Measurements from ENCODE around the gene DHX30.

DHX30 gene

DNA sequence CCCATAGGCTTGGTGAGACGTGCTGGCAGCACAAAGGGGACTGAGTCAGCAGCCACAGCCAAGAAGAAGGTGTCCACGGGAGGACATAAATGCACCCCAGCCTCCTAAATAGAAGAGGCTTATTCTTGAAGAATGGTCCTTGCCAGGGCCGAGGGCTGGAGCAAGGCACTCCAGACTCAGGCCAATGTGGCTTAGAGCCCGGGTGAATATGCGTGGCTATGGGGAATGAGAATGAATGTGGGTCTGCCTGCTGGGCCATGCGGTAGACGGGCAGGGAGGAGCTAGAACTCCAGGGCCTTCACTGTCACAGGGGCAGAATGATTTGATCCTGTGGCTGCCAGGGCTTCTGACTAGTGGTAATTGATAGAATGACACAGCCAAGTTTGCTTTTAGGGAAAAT, 34.0 kb downstream of the DHX30 start:
- Histone ChIP-seq H3K79me2 (ENCODE audit: insufficient read depth, low read length) (no peaks in the 10 kb centered on the region; the same call in 1 of the 2 replicates), H3F3A (ENCODE audit: insufficient read depth, low read length) (no peaks in the 10 kb centered on the region), H3K4me2 (ENCODE audit: low read length) (no peak overlapping the region), H3K9me3 (ENCODE audit: low read length) (no peaks in the 10 kb centered on the region), H3K9me2 (ENCODE audit: low read depth, low read length) (no peaks in the 10 kb centered on the region), H3K36me3 (ENCODE audit: insufficient read depth, low read length) (peaks cover 84% of the 10 kb centered on the region), H4K20me1 (ENCODE audit: insufficient read depth, low read length) (no peaks in the 10 kb centered on the region), H3K9ac (ENCODE audit: low read length) (no peak overlapping the region), H3K4me1 (ENCODE audit: insufficient read depth, low read length, severe bottlenecking) (no peaks in the 10 kb centered on the region), H2AFZ (ENCODE audit: low read length) (no peak overlapping the region), H3K4me3 (ENCODE audit: low read depth, low read length, poor library complexity, severe bottlenecking) (no peak overlapping the region), H3K27me3 (ENCODE audit: insufficient read depth, low read length) (no peaks in the 10 kb centered on the region), H3K27ac (ENCODE audit: low read depth, low read length, poor library complexity, severe bottlenecking) (no peak overlapping the region)
- TF ChIP-seq, protein P1, sequence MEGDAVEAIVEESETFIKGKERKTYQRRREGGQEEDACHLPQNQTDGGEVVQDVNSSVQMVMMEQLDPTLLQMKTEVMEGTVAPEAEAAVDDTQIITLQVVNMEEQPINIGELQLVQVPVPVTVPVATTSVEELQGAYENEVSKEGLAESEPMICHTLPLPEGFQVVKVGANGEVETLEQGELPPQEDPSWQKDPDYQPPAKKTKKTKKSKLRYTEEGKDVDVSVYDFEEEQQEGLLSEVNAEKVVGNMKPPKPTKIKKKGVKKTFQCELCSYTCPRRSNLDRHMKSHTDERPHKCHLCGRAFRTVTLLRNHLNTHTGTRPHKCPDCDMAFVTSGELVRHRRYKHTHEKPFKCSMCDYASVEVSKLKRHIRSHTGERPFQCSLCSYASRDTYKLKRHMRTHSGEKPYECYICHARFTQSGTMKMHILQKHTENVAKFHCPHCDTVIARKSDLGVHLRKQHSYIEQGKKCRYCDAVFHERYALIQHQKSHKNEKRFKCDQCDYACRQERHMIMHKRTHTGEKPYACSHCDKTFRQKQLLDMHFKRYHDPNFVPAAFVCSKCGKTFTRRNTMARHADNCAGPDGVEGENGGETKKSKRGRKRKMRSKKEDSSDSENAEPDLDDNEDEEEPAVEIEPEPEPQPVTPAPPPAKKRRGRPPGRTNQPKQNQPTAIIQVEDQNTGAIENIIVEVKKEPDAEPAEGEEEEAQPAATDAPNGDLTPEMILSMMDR (IDR thresholded peaks at IDR 0.05; ENCODE audit: low read length) = no peak
- TF ChIP-seq EZH2 (IDR thresholded peaks at IDR 0.05; ENCODE audit: borderline replicate concordance, low read length) = no peak

- H3K79me2 ChIP-seq (ENCODE audit: insufficient read depth, low read length) = no peaks in the 10 kb centered on the region; the same call in 1 of the 2 replicates
- H3K9ac ChIP-seq (ENCODE audit: low read length) = no peak overlapping the region
- no peaks in the 10 kb centered on the region for H4K20me1 ChIP-seq (ENCODE audit: insufficient read depth, low read length)
- no peaks in the 10 kb centered on the region for H3F3A ChIP-seq (ENCODE audit: insufficient read depth, low read length)
- H3K4me2 ChIP-seq (ENCODE audit: low read length) = no peak overlapping the region
- no peak overlapping the region for H2AFZ ChIP-seq (ENCODE audit: low read length)
- no peak overlapping the region for H3K27ac ChIP-seq (ENCODE audit: low read depth, low read length, poor library complexity, severe bottlenecking)
- H3K36me3 ChIP-seq (ENCODE audit: insufficient read depth, low read length) = peaks cover 84% of the 10 kb centered on the region
- TF ChIP-seq, protein P1 (IDR thresholded peaks at IDR 0.05; ENCODE audit: low read length) = no peak
- no peak for TF ChIP-seq EZH2 (IDR thresholded peaks at IDR 0.05; ENCODE audit: borderline replicate concordance, low read length)
- no peaks in the 10 kb centered on the region for H3K27me3 ChIP-seq (ENCODE audit: insufficient read depth, low read length)
- no peaks in the 10 kb centered on the region for H3K9me2 ChIP-seq (ENCODE audit: low read depth, low read length)
- no peaks in the 10 kb centered on the region for H3K9me3 ChIP-seq (ENCODE audit: low read length)
- H3K4me3 ChIP-seq (ENCODE audit: low read depth, low read length, poor library complexity, severe bottlenecking) = no peak overlapping the region
- no peaks in the 10 kb centered on the region for H3K4me1 ChIP-seq (ENCODE audit: insufficient read depth, low read length, severe bottlenecking)
Measured at GRCh38 chr3:47838503-47838902, 35.6 kb downstream of the DHX30 start.

DNA sequence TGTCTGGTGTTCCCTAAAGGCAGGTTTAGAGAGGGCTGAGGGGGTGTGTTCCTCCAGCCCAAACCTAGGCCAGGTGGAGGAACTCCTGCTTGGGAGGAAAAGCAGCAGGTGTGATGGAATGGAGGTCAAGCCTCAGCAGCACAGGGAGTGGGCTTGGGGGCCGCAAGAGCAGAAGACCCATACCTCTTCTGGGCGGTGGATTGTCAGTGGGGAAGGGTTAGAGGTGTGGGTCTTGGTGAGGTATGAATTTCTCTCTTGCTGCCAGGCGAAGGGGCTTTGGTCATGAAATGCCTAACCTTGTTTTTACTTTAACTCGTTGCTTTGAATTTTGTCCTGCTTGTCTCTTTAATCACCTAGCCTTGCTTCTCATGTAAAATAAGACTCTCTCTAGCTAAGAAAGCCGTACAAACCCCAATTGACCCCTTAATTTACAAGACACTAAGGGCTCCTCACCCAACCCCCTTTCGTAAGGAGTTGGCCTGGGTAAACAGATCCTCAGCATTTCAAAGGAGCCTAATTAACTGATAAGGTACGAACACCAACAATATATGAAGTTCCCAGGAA, 38.9 kb downstream of the DHX30 start:
- Histone ChIP-seq H3K4me2 (ENCODE audit: low read length) (no peak overlapping the region), H3K9ac (ENCODE audit: low read length) (no peak overlapping the region), H4K20me1 (ENCODE audit: insufficient read depth, low read length) (no peaks in the 10 kb centered on the region), H3K9me3 (ENCODE audit: low read length) (no peaks in the 10 kb centered on the region), H3K9me2 (ENCODE audit: low read depth, low read length) (no peaks in the 10 kb centered on the region), H3K27ac (ENCODE audit: low read depth, low read length, poor library complexity, severe bottlenecking) (no peak overlapping the region), H3K27me3 (ENCODE audit: insufficient read depth, low read length) (no peaks in the 10 kb centered on the region), H2AFZ (ENCODE audit: low read length) (no peak overlapping the region), H3K4me1 (ENCODE audit: insufficient read depth, low read length, severe bottlenecking) (no peaks in the 10 kb centered on the region), H3K36me3 (ENCODE audit: insufficient read depth, low read length) (peaks cover 93% of the 10 kb centered on the region), H3F3A (ENCODE audit: insufficient read depth, low read length) (no peaks in the 10 kb centered on the region), H3K4me3 (ENCODE audit: low read depth, low read length, poor library complexity, severe bottlenecking) (no peak overlapping the region), H3K79me2 (ENCODE audit: insufficient read depth, low read length) (no peaks in the 10 kb centered on the region; the same call in 1 of the 2 replicates)
- TF ChIP-seq, protein P1 (IDR thresholded peaks at IDR 0.05; ENCODE audit: low read length) = no peak
- TF ChIP-seq EZH2 (IDR thresholded peaks at IDR 0.05; ENCODE audit: borderline replicate concordance, low read length) = no peak
